Loucy (cell line): ENCODE measurements around the gene SLC12A2.

Experiments
- EZH2phosphoT487 ChIP-seq: fragments of 200-600 bp; IDR thresholded peaks from 2 replicates; pipeline ENCODE4 v1.6.1; 2018; ENCODE audit warnings: antibody characterized with exemption, mild to moderate bottlenecking, moderate library complexity, borderline replicate concordance
- TF ChIP-seq, protein P1 (sequence below): fragments of 200-600 bp; sonication (generic); conservative IDR thresholded peaks from 2 replicates; pipeline ENCODE4 v1.5.1; 2014; ENCODE audit warnings: mild to moderate bottlenecking, antibody characterized with exemption, low read length

DNA sequence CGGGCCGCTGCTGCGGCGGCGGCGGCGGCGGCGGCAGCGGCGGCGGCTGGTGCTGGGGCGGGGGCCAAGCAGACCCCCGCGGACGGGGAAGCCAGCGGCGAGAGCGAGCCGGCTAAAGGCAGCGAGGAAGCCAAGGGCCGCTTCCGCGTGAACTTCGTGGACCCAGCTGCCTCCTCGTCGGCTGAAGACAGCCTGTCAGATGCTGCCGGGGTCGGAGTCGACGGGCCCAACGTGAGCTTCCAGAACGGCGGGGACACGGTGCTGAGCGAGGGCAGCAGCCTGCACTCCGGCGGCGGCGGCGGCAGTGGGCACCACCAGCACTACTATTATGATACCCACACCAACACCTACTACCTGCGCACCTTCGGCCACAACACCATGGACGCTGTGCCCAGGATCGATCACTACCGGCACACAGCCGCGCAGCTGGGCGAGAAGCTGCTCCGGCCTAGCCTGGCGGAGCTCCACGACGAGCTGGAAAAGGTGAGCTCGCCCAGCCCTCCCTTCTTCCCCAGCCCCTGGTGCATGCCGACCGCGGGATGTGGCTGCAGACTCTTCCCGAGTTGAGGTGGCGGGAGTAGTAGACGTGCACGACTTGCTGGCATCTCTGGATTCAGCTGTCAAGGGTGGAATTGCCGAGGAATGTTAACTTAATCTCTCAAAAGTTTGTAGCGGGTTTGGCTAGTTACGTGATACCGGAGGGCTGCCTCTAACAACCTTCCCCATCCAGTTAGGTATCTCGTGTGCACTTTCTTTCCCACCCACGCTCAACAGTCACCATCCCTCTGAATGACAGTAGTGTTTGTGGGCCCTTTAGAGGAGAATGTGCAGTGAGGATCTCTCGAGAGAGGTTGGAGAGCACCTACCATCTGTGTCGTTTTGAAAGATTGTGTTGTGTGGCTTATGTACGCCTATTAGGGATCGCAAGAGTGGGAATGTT is 932 bp downstream of the SLC12A2 start:
- TF ChIP-seq, protein P1, sequence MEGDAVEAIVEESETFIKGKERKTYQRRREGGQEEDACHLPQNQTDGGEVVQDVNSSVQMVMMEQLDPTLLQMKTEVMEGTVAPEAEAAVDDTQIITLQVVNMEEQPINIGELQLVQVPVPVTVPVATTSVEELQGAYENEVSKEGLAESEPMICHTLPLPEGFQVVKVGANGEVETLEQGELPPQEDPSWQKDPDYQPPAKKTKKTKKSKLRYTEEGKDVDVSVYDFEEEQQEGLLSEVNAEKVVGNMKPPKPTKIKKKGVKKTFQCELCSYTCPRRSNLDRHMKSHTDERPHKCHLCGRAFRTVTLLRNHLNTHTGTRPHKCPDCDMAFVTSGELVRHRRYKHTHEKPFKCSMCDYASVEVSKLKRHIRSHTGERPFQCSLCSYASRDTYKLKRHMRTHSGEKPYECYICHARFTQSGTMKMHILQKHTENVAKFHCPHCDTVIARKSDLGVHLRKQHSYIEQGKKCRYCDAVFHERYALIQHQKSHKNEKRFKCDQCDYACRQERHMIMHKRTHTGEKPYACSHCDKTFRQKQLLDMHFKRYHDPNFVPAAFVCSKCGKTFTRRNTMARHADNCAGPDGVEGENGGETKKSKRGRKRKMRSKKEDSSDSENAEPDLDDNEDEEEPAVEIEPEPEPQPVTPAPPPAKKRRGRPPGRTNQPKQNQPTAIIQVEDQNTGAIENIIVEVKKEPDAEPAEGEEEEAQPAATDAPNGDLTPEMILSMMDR = no peak
- no peak for TF ChIP-seq EZH2phosphoT487
